ENCODE data around the gene SNX13.

Gene SNX13

GRCh38 chr7:17947620-17948019 is 7.3 kb upstream of the SNX13 start:
- peak; percentile 19 for DNase-seq (ENCODE audit: low spot score)

DNA sequence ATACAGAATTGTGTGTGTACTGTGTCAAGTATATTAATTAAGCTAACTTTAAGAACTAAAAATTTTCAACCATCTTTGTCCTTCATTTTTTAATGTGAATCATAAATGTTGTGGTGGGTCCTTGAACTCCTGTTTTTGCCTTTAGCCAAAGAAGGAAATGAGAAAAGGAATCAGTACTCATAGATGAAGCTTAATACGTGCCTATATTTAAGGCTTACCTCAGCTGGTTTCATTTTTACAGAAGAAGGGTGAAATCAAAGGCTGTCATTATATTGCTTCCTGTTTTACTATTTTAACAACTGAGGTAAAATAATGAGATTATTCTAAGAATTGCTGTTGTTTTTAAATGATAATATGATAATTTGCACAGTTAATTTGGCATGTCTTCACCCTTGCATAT is 6.3 kb upstream of the SNX13 start:
- peak; percentile 5 for DNase-seq (ENCODE audit: low spot score)

DNA sequence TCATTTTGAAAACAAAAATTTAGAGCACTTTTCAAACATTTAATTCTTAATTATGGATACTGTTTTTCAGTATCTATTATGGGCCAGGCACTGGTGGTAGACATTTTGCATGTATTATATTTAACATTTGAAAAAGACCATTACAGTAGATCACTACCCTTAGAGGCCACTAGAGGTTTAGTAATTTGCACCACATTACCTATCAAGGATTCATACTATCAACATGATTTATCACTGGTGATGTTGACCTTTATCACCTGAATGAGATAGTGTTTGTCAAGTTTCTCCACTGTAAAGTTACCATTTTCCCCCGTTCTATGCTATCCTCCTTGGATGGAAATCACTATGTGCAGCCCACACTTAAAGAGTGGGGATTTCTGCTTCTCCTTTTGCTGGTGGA is 4.4 kb upstream of the SNX13 start:
- DNase-seq (ENCODE audit: low spot score): no peak

GRCh38 chr7:17943006-17943405 is 2.7 kb upstream of the SNX13 start:
- DNase-seq (ENCODE audit: low spot score): no peak

DNA sequence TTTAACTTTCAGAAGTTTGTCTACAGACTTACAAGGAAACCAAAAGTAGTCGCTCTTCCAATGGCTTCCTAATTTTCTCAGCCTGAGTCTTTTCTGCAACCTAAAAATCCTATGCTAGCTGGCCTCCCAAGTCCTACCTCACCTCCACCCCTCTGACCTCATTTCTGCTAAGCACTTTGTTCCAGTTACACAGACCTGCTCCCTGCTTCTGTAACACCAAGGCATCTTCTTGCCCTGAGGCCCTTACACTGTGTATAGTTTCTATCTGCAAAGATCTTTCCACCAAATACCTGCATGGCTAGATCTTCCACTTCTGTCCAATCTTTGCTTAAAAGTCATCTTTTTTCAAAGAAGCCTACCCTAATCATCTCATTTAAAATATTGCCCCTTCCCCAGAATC is 1.9 kb upstream of the SNX13 start:
- no peak for DNase-seq (ENCODE audit: low spot score)

DNA sequence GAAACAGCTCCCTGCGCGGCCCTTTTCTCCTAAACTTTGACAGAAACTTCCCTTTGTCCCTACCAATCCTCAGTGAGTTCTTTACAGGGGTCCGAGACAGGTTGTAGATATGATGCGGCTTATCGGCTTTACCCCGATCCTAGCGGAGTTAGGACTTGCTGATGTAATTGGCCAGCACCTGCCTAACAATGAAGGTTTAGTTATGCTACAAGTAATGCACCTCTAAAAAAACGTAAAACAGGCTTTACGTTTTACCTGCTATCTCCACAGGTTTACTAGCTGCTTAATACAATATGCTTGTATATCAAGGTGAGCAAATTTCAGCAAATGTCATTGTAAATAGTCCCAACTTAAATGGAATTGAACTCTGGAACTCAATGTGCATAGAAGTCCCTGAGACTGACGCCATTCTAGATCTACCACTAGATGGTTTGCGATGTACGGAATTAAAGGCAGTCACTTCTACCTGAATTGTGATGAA is 697 bp upstream of the SNX13 start:
- DNase-seq (ENCODE audit: low spot score): peak; percentile 23

GRCh38 chr7:17939606-17940301 is 540 bp downstream of the SNX13 start:
- DNase-seq (ENCODE audit: low spot score): no peak

GRCh38 chr7:17939211-17939605 is 1.1 kb downstream of the SNX13 start:
- DNase-seq (ENCODE audit: low spot score): peak; percentile 7

GRCh38 chr7:17937506-17938120 is 2.7 kb downstream of the SNX13 start:
- no peak for DNase-seq (ENCODE audit: low spot score)

GRCh38 chr7:17936321-17936720 is 4.0 kb downstream of the SNX13 start:
- DNase-seq (ENCODE audit: low spot score): no peak

- no peak for DNase-seq (ENCODE audit: low spot score)
Observed at GRCh38 chr7:17934612-17935240, 5.6 kb downstream of the SNX13 start.

- no peak for DNase-seq (ENCODE audit: low spot score)
Observed at GRCh38 chr7:17934094-17934493, 6.2 kb downstream of the SNX13 start.

- DNase-seq (ENCODE audit: low spot score): no peak
Observed at GRCh38 chr7:17932770-17933169, 7.5 kb downstream of the SNX13 start.

DNA sequence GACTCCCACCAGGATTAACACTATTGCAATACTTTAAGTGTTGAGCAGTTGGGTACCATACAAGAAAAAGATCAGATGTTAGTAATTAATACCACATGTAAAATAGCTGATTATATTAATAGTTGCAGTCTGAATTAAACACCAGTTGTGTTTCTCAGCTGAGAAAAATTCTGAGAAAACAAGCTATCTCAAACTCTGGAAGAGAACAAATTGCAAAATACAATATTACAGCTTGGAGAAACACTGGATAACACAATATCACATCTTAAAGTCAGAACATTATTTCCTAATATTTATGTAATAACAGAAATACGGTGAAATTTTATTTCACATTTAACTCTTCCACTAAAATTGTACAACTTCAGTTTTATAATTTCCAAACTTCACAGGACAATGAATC is 9.2 kb downstream of the SNX13 start:
- no peak for DNase-seq (ENCODE audit: low spot score)

GRCh38 chr7:17930546-17930945 is 9.7 kb downstream of the SNX13 start:
- DNase-seq (ENCODE audit: low spot score): no peak

DNA sequence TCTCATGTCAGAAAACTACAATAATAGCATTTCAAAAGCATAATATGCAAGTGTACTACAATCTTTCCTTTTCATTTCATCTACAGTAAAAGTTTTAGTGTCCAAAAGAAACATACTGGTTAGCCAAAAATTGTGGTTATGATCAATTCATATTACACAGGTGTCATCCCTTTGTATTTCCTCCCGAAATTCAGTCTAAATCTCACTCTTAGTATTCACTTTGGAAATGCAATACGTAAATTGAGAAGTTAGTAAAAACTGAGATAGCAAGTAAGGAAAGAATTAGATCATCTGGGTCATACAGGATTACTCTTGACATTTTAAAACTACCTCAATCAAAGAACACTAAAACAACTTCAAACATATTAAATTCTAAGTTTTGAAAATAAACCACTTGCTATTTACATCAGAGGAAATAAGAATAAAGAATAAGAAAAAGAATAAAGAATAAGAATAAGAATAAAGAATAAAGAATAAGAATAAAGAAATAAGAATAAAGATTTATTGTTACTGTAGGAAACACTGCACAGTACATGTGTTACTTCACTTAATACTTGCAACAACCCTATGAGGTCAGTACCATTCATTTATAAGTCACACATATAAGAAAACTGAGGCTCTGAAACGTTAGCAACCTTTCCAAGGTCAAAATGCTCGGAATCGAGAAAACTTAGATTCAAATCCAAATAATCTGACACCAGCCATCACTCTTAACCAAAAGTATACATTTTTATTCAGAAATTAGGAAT is 10.5 kb downstream of the SNX13 start:
- no peak for DNase-seq (ENCODE audit: low spot score)

GRCh38 chr7:17928055-17928454 is 12.2 kb downstream of the SNX13 start:
- DNase-seq (ENCODE audit: low spot score): no peak

- no peak for DNase-seq (ENCODE audit: low spot score)
Observed at GRCh38 chr7:17921857-17922416, 18.4 kb downstream of the SNX13 start.

- no peak for DNase-seq (ENCODE audit: low spot score)
Observed at GRCh38 chr7:17917842-17918241, 22.5 kb downstream of the SNX13 start.

GRCh38 chr7:17916786-17917185 is 23.5 kb downstream of the SNX13 start:
- DNase-seq (ENCODE audit: low spot score): no peak

DNA sequence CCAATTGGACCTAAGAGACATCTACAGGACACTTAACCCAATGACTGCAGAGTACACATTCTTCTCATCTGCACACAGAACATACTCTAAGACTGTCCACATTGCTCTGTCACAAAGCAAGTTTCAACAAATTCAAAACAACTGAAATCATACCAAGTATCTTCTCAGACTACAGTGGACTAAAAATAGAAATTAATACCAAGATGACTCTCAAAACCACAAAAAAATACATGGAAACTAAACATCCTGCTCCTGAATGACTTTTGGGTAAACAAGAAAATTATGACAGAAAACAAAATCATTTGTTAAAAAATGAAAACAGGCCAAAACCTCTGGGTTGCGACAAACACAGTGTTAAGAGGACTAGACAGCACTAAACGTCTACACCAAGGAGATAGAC is 24.5 kb downstream of the SNX13 start:
- DNase-seq (ENCODE audit: low spot score): no peak

DNA sequence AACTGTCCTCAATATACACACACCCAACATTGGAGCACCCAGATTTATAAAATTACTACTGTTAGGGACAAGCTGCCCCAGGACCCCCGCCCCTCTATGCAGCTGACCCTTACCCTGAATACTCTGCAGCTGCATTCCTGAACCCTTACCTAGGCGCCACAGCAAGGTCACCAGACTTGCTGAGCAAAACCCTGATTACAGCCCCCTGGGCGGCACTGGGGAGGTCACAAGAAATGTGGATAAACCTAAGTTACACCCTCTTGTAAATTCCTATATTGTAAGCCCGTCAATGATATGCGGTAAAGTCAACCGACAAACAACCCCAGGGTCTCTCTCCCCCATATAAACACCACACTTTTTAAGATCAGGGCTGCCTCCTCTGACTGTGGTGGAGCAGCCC is 25.1 kb downstream of the SNX13 start:
- no peak for DNase-seq (ENCODE audit: low spot score)
